H4 (cell line): ENCODE results near the gene TMTC1. TPM values are rescaled to one million over a fixed set of nuclear protein-coding genes. Genes with fewer than 3 reads are reported as not detected.
A peak's percentile ranks its signal among the peaks of the same experiment; 100 is the strongest.

Experiments used
- DNase-seq: peaks from one replicate; pipeline ENCODE4 v3.0.0-alpha.2; 2015; ENCODE audit warnings: low spot score
- total RNA-seq: library from RNA; depleted of rRNA; stranded (reverse); fragments of >200 nt; shearing (Covaris generic); gene quantifications from 2 replicates; pipeline ENCODE4 v1.2.3, GENCODE V29; 2014

Gene TMTC1
- total RNA-seq, 1 experiment from 2014 or later: 14.0 TPM

DNA sequence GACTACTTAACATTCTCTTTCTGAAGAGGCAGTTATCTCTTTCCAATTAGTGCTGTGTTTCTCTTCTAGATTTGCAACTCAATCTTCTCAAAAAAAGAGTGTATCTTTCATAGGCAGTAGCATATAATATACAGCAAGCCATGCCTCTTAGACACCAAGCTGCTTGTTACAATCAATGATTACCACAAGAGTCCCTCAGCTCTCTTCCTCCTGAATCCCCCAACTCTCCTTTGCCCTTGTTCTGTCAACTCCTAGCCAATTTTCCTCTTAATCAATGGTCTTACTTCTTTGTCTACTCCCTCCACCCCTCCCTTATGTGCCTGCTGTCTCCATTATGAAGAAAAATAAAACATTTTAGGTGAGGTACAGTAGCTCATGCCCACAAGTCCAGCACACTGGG, 2.6 kb downstream of the TMTC1 start:
- DNase-seq: no peak

- no peak for DNase-seq
Observed at GRCh38 chr12:29780084-29780483, 3.7 kb downstream of the TMTC1 start.

DNA sequence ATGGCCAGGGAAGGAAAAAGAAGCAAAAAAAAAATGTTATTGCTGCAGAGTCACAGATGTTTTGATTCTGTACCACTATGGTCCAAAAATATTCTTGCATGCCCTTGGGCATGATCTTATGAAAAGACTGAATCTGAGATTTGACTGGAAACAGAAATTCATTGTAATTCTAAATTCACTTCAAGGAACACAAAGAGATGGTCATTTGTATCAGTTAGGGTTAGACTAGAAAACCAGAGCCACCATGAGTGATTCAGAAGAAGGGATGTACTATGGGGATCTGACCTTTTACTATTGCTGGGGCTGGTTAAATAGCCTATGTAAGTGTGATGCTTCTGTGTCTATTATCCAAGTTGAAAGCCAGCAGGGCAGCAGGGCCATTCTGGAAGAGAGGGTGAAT, 5.2 kb downstream of the TMTC1 start:
- no peak for DNase-seq

DNA sequence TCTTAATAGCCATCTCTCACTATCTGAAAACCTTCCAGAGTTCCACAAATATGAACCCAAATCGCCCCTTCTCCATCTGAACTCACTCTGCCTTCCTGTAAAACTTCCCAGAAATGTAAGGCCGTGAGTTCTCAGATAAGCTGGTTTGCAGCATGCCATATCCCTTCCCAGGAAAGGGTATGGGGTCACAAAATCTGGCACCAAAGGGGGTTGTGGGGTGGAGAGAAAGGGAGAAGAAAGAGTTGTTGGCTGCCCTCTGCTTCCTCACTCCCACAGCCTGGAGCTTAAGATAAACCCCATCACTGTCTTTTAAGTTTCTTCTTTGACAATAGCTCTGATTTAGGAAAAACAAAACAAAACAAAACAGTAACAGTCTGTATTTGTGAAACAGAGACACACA, 10.7 kb downstream of the TMTC1 start:
- DNase-seq: no peak

DNA sequence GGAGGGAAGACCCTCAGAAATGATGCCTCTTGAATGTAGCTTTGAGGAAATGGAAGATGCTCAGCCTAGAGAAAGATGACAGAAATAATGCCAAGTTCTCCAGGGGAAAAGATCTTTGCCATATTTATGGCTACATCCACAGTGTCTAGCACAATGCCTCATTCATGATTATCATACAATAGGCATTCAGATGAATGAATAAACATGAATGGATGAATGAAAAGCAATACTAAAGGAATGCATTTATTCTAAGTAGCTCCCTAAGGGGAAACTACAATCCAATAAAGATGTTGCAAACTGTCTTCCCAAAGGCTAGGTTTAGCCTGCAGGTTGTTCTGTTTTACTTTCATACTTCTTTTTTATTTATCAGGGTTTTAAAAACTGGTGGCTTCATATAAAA, 12.0 kb downstream of the TMTC1 start:
- no peak for DNase-seq

GRCh38 chr12:29771165-29771564, 12.6 kb downstream of the TMTC1 start:
- DNase-seq: no peak

DNA sequence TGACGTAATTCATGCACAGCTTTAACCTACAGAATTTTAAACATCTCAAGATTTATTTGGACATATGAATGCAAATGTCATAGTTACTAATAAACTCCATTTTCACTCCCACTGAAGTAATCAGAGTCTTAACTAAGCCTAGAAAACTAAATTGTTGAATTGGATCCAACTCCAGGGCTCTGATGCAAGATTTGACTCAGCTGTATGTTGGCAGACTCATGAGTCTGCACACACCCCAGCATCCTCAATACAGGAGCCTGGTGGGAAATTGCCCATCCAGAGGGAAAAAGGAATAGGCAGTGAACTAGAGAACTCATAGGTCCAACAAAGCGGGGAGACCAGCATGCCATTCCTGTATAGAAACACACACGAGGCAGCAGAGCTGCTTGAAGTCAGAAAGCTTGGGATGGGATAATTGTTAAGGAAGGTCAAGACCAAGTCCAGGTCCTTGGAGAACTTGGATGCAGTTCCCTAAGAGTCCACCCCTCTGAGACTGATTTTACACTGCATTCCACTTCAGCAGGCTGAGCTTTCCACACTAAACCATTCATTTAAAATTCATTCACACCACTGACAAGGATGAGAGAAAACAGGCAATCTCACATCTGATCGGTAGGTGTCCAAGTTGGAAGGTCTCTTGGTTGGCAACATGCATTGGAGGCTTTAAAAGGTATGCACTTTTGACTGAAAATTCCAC, 14.4 kb downstream of the TMTC1 start:
- DNase-seq: no peak

DNA sequence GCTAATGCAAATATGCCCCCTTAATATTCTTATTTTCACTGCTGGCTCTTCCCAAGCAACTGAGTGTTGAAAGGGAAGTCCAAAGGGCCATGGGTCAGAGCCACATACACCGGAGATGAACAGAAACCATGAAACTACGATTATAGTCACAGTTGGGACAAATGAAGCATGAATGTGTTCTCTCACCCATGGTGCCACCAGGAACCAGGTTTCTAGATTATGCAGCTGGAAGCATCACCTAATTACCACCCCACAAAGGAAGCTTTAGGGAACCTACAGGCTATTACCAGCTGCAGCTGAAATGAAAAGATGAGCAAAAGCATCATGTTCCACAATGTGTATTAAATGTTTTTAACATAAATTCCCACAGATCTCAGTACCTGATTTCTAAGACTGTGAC, 15.4 kb downstream of the TMTC1 start:
- no peak for DNase-seq

- no peak for DNase-seq
Observed at GRCh38 chr12:29763301-29763683, 20.4 kb downstream of the TMTC1 start.

DNA sequence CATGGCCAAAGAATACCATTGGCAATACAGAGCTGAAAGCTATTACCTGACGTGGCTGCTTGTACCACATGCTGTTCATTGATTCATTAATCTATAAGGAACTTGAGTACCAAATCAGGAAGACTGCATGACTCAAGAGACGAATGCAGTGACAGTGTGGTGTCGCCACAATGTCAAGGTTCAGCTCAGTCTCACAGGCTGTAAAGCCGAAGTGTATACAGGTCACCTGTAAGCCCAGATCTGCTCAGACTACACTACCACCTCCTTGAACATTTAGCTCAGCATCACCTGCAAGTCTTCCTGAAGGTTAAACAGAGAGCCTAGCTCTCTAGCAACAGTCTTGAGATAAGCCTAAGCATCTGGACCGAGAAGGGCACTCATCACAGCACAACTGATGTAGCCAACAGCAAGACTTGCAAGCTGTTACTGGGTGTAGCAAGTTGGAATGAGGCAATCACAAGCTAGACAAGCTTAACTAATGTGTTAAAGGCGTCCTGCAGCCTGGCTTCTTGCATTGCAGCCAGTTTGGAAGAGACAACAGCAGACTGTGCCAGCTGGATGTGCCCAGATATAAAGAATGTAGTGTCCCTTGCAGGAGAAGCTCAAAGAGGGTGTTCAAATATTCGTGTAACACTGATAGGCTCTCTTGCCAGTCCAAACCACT, 21.0 kb downstream of the TMTC1 start:
- DNase-seq: no peak

DNA sequence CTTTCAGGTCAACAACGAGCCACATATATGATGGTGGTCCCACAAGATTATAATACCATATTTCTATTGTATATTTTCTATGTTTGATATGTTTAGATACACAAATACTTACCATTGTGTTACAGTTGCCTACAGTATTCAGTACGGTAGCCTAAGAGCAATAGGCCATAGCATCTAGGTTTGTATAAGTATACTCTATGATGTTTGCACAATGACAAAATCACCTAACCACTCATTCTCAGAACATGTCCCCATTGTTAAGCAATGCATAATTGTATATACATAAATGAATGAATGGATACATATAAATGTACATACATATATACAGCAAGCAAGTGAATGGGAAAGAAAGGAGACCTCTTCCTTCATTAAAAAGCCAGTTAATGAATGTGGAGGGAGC, 23.8 kb downstream of the TMTC1 start:
- DNase-seq: no peak

- no peak for DNase-seq
Observed at GRCh38 chr12:29756741-29757390, 26.9 kb downstream of the TMTC1 start.

- no peak for DNase-seq
Observed at GRCh38 chr12:29754235-29755189, 29.2 kb downstream of the TMTC1 start.

- no peak for DNase-seq
Observed at GRCh38 chr12:29752121-29752520, 31.6 kb downstream of the TMTC1 start.

- DNase-seq: no peak
Observed at GRCh38 chr12:29751676-29752075, 32.1 kb downstream of the TMTC1 start.

DNA sequence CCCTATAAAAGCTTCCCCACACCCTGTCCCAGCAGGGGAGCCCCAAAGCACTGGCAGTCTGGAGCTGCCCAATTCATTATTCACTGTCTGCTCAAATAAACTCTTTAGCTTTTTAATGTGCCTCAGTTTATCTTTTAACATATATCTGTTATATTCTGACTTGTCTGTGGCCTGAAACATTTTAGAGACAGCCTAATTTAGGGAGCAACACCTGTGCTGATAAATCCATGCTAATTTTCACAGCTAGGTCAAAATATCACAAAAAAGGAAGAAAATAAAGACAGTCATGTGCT, 32.9 kb downstream of the TMTC1 start:
- no peak for DNase-seq

DNA sequence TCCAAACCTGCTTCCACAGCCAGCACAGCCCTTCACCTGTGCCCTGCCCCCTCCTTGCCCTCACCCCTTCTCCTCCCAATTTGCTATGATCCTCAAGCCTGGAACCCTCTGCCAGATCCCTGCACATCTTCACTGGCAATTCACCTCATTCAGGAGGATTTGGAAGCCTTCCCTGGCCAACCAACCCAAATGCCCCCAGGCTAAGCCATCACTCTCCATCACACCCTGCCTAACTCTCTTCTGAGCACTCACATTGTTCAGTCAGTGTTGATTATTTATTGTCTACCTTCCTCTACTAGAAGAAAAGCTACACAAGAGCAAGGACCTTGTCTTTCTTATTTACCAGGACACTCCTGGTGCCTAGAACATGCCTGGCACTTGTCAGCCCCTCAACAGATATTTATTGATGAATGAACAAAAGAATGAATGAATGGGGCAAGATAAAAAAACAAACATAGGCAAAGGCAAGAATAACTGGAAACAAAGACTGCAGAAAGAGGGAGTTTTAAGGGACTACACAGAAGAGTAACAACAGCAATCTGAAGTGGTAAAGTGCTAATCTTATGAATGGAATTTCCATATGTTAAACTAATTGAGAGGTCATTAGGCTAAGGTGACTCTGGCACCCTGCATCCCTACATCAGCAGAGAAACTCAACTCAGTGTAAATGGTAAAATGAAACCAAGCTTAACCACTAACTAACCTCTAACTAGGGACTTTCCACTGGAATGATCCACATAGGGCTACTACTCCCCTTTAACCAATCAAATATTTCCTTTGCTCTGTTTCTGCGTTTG, 33.4 kb downstream of the TMTC1 start:
- DNase-seq: no peak

DNA sequence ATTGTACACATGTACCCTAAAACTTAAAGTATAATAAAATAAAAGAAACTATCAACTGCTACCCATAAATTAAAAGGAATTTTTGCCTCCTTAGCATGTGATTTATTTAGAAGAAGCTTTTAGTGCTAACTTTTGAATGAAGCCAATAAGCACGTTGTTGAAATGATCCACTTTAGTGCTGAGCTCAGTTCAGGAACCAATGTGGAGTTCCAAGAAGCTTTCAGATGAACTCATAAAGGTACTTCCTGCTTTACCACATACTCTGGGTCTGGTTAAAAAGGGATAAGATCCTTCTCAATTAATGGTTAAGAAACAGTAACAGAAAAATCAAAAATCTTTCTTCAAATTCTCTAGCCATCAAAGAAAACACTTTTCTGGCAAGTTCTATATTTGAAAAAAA, 39.4 kb downstream of the TMTC1 start:
- DNase-seq: no peak

DNA sequence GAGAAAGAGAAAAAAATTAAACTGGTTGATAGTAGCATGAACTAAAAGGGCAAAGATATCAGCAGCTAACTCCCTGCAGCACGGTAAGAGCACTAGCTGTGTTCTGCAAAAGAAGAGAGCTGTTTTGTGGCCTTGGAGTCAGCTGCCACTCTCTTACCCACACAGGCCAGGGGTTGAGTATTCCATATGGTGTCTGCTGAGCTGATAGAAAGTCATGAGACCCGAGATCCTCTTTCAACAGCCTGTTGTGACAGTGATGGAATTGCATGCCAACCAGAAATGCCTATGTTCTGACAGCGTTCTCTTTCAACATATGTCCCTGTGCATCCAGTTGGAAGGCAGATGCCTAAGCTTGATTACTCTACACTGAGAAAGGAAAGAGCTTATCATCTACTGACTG, 39.9 kb downstream of the TMTC1 start:
- peak; percentile 18 for DNase-seq

DNA sequence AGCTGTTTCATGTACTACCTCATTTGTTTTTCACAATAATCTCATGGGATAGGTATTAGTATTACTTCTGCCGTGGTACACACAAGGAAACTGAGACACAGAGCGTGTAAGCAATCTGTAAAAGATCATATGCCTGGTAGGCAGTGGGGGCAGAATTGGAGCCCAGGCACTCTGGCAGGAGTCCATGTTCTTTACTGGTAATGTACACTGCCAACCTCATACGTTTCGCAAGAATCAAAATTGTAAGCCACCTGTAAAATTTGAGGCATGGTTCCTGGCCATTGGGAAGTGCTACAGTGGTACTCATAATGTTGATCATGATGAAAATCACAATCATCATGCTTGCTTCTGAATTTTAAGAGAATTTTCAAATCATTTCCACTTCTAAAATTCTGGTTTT, 40.7 kb downstream of the TMTC1 start:
- DNase-seq: no peak

DNA sequence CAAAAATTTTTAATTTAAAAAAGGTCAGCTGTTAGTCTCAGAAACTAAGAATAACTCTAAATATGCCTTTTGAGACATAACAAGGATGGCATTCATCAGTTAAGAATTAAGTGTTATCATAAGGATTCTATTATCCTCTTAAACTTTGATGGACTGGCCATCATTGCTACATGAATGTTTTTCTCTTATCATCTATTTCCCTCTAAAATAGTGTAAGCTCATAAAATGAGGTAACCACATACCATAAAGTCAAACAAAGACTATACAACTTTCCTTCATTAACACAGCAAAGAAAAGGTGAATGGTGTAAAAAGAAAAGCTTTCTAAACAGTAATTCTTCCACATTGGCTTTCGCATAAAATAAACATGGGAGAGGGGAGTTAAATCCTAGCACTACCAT, 41.1 kb downstream of the TMTC1 start:
- DNase-seq: no peak
